ENCODE measurements around the gene IFI44. TPM values are rescaled to one million over a fixed set of nuclear protein-coding genes. Genes with fewer than 3 reads are reported as not detected.

IFI44 gene
- total RNA-seq, 1 donor from 2014 or later = not detected

DNA sequence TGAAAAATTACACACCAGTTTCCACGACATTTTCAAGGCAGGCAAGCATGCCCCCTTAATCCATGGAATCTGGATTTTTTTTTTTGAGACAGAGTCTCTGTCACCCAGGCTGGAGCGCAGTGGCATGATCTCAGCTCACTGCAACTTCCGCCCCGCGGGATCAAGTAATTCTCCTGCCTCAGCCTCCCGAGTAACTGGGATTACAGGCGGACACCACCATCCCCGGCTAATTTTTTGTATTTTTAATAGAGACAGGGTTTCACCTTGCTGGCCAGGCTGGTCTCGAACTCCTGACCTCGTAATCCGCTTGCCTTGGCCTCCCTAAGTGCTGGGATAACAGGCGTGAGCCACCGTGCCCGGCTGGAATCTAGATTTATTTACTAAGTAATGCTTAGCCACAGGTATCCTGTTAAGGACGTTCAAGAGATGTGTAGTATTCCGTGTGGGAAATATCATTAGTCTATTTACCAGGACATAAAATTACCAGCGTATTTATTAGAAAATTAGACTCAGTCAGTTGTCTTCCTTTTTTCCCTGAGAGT lies 2.5 kb downstream of the IFI44 start:
- H3K36me3 ChIP-seq = no peaks in the 10 kb centered on the region
- H3F3A ChIP-seq (ENCODE audit: low read depth) = no peaks in the 10 kb centered on the region
- H3K9me3 ChIP-seq (ENCODE audit: low read depth) = no peaks in the 10 kb centered on the region
- no peaks in the 10 kb centered on the region for H3K4me1 ChIP-seq
- H3K4me2 ChIP-seq = no peak overlapping the region
- H3K9ac ChIP-seq = no peak overlapping the region
- no peak overlapping the region for H2AFZ ChIP-seq (replicated peaks)
- peaks cover 33% of the 10 kb centered on the region for H3K27me3 ChIP-seq
- Mint-ChIP-seq H3K27me3 (ENCODE audit: insufficient read depth, low read depth) (peaks cover 2% of the 10 kb centered on the region), H3K36me3 (no peaks in the 10 kb centered on the region), H3K4me3 (no peak overlapping the region), H3K9me3 (peaks cover 3% of the 10 kb centered on the region), H3K27ac (no peak overlapping the region), H3K4me1 (no peaks in the 10 kb centered on the region)
- no peak overlapping the region for H3K27ac ChIP-seq
- H4K20me1 ChIP-seq (ENCODE audit: low read depth) = no peaks in the 10 kb centered on the region
- no peak for TF ChIP-seq EZH2 (IDR thresholded peaks at IDR 0.05)
- TF ChIP-seq, protein P1, sequence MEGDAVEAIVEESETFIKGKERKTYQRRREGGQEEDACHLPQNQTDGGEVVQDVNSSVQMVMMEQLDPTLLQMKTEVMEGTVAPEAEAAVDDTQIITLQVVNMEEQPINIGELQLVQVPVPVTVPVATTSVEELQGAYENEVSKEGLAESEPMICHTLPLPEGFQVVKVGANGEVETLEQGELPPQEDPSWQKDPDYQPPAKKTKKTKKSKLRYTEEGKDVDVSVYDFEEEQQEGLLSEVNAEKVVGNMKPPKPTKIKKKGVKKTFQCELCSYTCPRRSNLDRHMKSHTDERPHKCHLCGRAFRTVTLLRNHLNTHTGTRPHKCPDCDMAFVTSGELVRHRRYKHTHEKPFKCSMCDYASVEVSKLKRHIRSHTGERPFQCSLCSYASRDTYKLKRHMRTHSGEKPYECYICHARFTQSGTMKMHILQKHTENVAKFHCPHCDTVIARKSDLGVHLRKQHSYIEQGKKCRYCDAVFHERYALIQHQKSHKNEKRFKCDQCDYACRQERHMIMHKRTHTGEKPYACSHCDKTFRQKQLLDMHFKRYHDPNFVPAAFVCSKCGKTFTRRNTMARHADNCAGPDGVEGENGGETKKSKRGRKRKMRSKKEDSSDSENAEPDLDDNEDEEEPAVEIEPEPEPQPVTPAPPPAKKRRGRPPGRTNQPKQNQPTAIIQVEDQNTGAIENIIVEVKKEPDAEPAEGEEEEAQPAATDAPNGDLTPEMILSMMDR (IDR thresholded peaks at IDR 0.05) = no peak
- TF ChIP-seq EZH2phosphoT487 (IDR thresholded peaks at IDR 0.05) = no peak
- no peak overlapping the region for H3K4me3 ChIP-seq
- H3K79me2 ChIP-seq (ENCODE audit: low read depth) = no peaks in the 10 kb centered on the region
- DNase-seq (ENCODE audit: low spot score) = no peak

DNA sequence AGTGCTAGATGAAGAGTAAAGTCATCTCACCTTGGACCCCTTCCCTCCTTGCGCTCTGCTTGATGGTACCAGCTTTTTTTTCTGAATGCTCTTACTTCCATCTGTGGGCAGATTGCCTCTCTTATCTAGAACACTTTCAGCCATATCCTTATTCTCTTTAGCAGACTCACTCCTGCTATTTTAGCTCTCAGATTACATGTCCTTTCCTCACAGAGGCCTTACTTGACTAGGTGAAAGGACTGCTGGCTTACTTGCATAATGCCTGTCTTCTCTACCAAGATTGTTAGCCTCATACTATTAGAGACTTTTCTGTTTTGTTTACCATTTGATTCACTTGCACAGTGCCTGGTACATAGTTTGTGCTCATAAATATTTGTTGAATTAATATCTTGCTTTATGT lies 9.3 kb downstream of the IFI44 start:
- no peak for DNase-seq (ENCODE audit: low spot score)
- Histone ChIP-seq H3F3A (ENCODE audit: low read depth) (no peaks in the 10 kb centered on the region), H4K20me1 (ENCODE audit: low read depth) (no peaks in the 10 kb centered on the region), H3K4me2 (no peak overlapping the region), H3K4me3 (no peak overlapping the region), H3K9me3 (ENCODE audit: low read depth) (no peaks in the 10 kb centered on the region), H3K27me3 (peaks cover 64% of the 10 kb centered on the region), H3K79me2 (ENCODE audit: low read depth) (no peaks in the 10 kb centered on the region), H3K9ac (no peak overlapping the region), H2AFZ (replicated peaks) (no peak overlapping the region), H3K36me3 (no peaks in the 10 kb centered on the region), H3K27ac (no peak overlapping the region), H3K4me1 (no peaks in the 10 kb centered on the region)
- Mint-ChIP-seq H3K36me3 (no peaks in the 10 kb centered on the region), H3K27me3 (ENCODE audit: insufficient read depth, low read depth) (no peaks in the 10 kb centered on the region), H3K27ac (no peak overlapping the region), H3K4me3 (no peak overlapping the region), H3K9me3 (no peaks in the 10 kb centered on the region), H3K4me1 (no peaks in the 10 kb centered on the region)
- TF ChIP-seq, protein P1 (IDR thresholded peaks at IDR 0.05) = no peak
- no peak for TF ChIP-seq EZH2phosphoT487 (IDR thresholded peaks at IDR 0.05)
- TF ChIP-seq EZH2 (IDR thresholded peaks at IDR 0.05) = no peak

DNA sequence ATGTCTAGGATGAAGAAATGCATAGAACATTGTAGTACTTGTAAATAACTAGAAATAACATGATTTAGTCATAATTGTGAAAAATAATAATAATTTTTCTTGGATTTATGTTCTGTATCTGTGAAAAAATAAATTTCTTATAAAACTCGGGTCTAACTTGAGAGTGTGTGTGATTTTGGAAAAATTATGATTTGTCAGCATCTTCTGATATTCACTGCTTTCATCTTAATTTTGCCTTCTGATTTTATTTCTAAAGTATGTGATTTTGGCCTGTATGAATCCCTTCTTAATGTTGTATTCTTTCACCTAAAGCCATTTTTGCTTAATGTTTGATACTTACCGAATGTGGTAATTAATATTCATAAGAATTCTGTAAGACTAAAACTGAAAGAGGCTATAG lies 14.3 kb downstream of the IFI44 start:
- Histone ChIP-seq H4K20me1 (ENCODE audit: low read depth) (no peaks in the 10 kb centered on the region), H3K9me3 (ENCODE audit: low read depth) (no peaks in the 10 kb centered on the region), H3K4me1 (no peaks in the 10 kb centered on the region), H3K27me3 (peaks cover 50% of the 10 kb centered on the region), H3K36me3 (no peaks in the 10 kb centered on the region), H3K79me2 (ENCODE audit: low read depth) (no peaks in the 10 kb centered on the region), H3K27ac (no peak overlapping the region), H2AFZ (replicated peaks) (no peak overlapping the region), H3K4me2 (no peak overlapping the region), H3F3A (ENCODE audit: low read depth) (no peaks in the 10 kb centered on the region), H3K4me3 (no peak overlapping the region), H3K9ac (no peak overlapping the region)
- DNase-seq (ENCODE audit: low spot score) = no peak
- Mint-ChIP-seq H3K4me1 (no peaks in the 10 kb centered on the region), H3K4me3 (no peak overlapping the region), H3K36me3 (no peaks in the 10 kb centered on the region), H3K27ac (no peak overlapping the region), H3K27me3 (ENCODE audit: insufficient read depth, low read depth) (no peaks in the 10 kb centered on the region), H3K9me3 (no peaks in the 10 kb centered on the region)
- TF ChIP-seq EZH2 (IDR thresholded peaks at IDR 0.05) (no peak), EZH2phosphoT487 (IDR thresholded peaks at IDR 0.05) (no peak)
- TF ChIP-seq, protein P1 (IDR thresholded peaks at IDR 0.05) = no peak

Data from neural progenitor cell (in vitro differentiated cells).